Adipose tissue (tissue), 3 donors: Measurements from ENCODE around the gene ADGB. TPM values are rescaled to one million over a fixed set of nuclear protein-coding genes. Genes with fewer than 3 reads are reported as not detected.

Experiments used
- H3K27ac ChIP-seq: one replicate; pipeline ENCODE4 v1.5.1; 2013; ENCODE audit warnings: low read depth, low read length
- WGBS, 3 donors: extraction: QIAGEN DNeasy Blood & Tissue Kit; methylation state at CpG; one replicate each; pipeline ENCODE4 v1.1.7; 2013; 5-methylcytosine and 5-hydroxymethylcytosine counted together
- polyA plus RNA-seq, 3 donors: library from polyadenylated mRNA; stranded (reverse); fragments of 200-250 nt; gene quantifications; one replicate each; pipeline ENCODE4 v1.2.3, GENCODE V29; 2013
- donor health status: healthy with polysubstance abuse.
- donor health status: Bipolar disorder and iron deficiency.
- donor health status: healthy.

Gene ADGB
- polyA plus RNA-seq, 3 donors = not detected

GRCh38 chr6:146613947-146614346 lies 15.2 kb downstream of the ADGB start:
- H3K27ac ChIP-seq = no peak overlapping the region
- 83 to 87% (median 85%) methylated on average over 3 of the region's 3 CpGs for WGBS, 3 donors

- WGBS, 3 donors = 71 to 89% (median 80%) methylated on average over 2 of the region's 2 CpGs
- H3K27ac ChIP-seq = no peak overlapping the region
Measured at GRCh38 chr6:146620655-146621054, 21.9 kb downstream of the ADGB start.

GRCh38 chr6:146628350-146628749 lies 29.6 kb downstream of the ADGB start:
- WGBS, 3 donors = 71 to 86% (median 86%) methylated on average over 2 of the region's 2 CpGs
- H3K27ac ChIP-seq = no peak overlapping the region

GRCh38 chr6:146634022-146634421 lies 35.2 kb downstream of the ADGB start:
- 76 to 84% (median 81%) methylated on average over 2 of the region's 2 CpGs for WGBS, 3 donors
- H3K27ac ChIP-seq = no peak overlapping the region

GRCh38 chr6:146635165-146635564 lies 36.4 kb downstream of the ADGB start:
- H3K27ac ChIP-seq = no peak overlapping the region

GRCh38 chr6:146636481-146636880 lies 37.7 kb downstream of the ADGB start:
- H3K27ac ChIP-seq = no peak overlapping the region
- WGBS, 3 donors = 70 to 91% (median 85%) methylated on average over 2 of the region's 2 CpGs

- WGBS, 3 donors = 88 to 93% (median 90%) methylated on average over 6 of the region's 6 CpGs
- no peak overlapping the region for H3K27ac ChIP-seq
Measured at GRCh38 chr6:146642921-146643320, 44.1 kb downstream of the ADGB start.

- H3K27ac ChIP-seq = no peak overlapping the region
- 77 to 86% (median 83%) methylated on average over 8 of the region's 8 CpGs for WGBS, 3 donors
Measured at GRCh38 chr6:146650799-146651481, 52.2 kb downstream of the ADGB start.

- 86 to 89% (median 87%) methylated on average over 4 of the region's 4 CpGs for WGBS, 3 donors
- no peak overlapping the region for H3K27ac ChIP-seq
Measured at GRCh38 chr6:146651482-146651863, 52.7 kb downstream of the ADGB start.

- WGBS, 3 donors = 85 to 96% (median 93%) methylated on average over 3 of the region's 3 CpGs
- H3K27ac ChIP-seq = no peak overlapping the region
Measured at GRCh38 chr6:146657432-146657831, 58.7 kb downstream of the ADGB start.

GRCh38 chr6:146664871-146665360 lies 66.1 kb downstream of the ADGB start:
- no peak overlapping the region for H3K27ac ChIP-seq
- WGBS, 3 donors = 32 to 53% (median 52%) methylated on average over 3 of the region's 3 CpGs

- H3K27ac ChIP-seq = no peak overlapping the region
- 35 to 50% (median 37%) methylated on average over 2 of the region's 2 CpGs for WGBS, 3 donors
Measured at GRCh38 chr6:146666909-146667308, 68.1 kb downstream of the ADGB start.

GRCh38 chr6:146670161-146670560 lies 71.4 kb downstream of the ADGB start:
- WGBS, 3 donors = 70 to 82% (median 76%) methylated on average over 4 of the region's 4 CpGs

GRCh38 chr6:146673069-146673468 lies 74.3 kb downstream of the ADGB start:
- WGBS, 3 donors = 82 to 85% (median 83%) methylated on average over 3 of the region's 3 CpGs
- H3K27ac ChIP-seq = no peak overlapping the region

More at GRCh38 chr6:146670161-146670560, 71.4 kb downstream of the ADGB start:
- H3K27ac ChIP-seq = no peak overlapping the region

- WGBS, 3 donors = 36 to 77% (median 38%) methylated on average over 3 of the region's 3 CpGs
- H3K27ac ChIP-seq = no peak overlapping the region
Measured at GRCh38 chr6:146679386-146679785, 80.6 kb downstream of the ADGB start.

- 96 to 100% (median 100%) methylated on average over 1 of the region's 1 CpG for WGBS, 3 donors
- no peak overlapping the region for H3K27ac ChIP-seq
Measured at GRCh38 chr6:146682919-146683318, 84.1 kb downstream of the ADGB start.

GRCh38 chr6:146689806-146690205 lies 91.0 kb downstream of the ADGB start:
- 75 to 80% (median 77%) methylated on average over 4 of the region's 4 CpGs for WGBS, 3 donors
- no peak overlapping the region for H3K27ac ChIP-seq

- no peak overlapping the region for H3K27ac ChIP-seq
- WGBS, 3 donors = 83 to 91% (median 90%) methylated on average over 4 of the region's 4 CpGs
Measured at GRCh38 chr6:146693342-146693741, 94.6 kb downstream of the ADGB start.

- no peak overlapping the region for H3K27ac ChIP-seq
- WGBS, 3 donors = 89 to 94% (median 91%) methylated on average over 2 of the region's 2 CpGs
Measured at GRCh38 chr6:146697921-146698320, 99.1 kb downstream of the ADGB start.

- 19 to 30% (median 26%) methylated on average over 6 of the region's 6 CpGs for WGBS, 3 donors
- no peak overlapping the region for H3K27ac ChIP-seq
Measured at GRCh38 chr6:146700078-146700686, 101.4 kb downstream of the ADGB start.
